ENCODE data around the gene DEDD2. TPM values are rescaled to one million over a fixed set of nuclear protein-coding genes. Genes with fewer than 3 reads are reported as not detected.

The DEDD2 gene
- total and polyA plus RNA-seq, 7 donors, result 28.5 to 87.6 (median 41.3) TPM

DNA sequence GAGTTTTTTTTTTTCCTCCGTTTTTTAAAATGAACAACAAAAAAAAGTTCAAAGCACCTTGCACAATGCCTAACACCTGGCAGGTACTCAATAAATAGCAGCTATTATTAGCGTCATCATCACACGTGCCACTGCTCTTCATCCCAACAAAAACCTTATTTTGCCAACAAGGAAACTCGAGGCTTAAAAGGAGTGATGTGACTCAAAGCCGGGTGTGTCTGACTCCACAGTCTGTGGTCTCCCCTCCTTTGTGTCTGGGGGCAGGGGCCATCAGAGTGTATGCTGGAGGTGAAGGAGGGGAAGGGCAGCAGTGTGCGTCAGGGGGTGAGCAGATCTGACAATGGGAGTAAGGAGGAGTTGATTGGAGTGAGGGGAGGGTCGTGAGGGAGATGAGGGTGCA lies 51.2 kb downstream of the DEDD2 start:
- WGBS, 2 donors, result 58 to 70% methylated on average over 7 of the region's 7 CpGs
- no peak for DNase-seq
- no peaks in the 10 kb centered on the region for H3K36me3 ChIP-seq
- H3K4me1 ChIP-seq, result no peaks in the 10 kb centered on the region
- intact Hi-C loops (cut with DNase I), result no loop called here
- H3K9me3 ChIP-seq, result no peaks in the 10 kb centered on the region
- H3K27me3 ChIP-seq, result peaks cover 0 to 20% (median 0%) of the 10 kb centered on the region in 3 donors
- no peak overlapping the region for H3K27ac ChIP-seq
- no peak overlapping the region for H3K4me3 ChIP-seq
- TF ChIP-seq POLR2A (IDR thresholded peaks at IDR 0.05) (no peak), POLR2AphosphoS5 (IDR thresholded peaks at IDR 0.05) (no peak), EP300 (IDR thresholded peaks at IDR 0.05) (no peak)
- TF ChIP-seq, protein P1, sequence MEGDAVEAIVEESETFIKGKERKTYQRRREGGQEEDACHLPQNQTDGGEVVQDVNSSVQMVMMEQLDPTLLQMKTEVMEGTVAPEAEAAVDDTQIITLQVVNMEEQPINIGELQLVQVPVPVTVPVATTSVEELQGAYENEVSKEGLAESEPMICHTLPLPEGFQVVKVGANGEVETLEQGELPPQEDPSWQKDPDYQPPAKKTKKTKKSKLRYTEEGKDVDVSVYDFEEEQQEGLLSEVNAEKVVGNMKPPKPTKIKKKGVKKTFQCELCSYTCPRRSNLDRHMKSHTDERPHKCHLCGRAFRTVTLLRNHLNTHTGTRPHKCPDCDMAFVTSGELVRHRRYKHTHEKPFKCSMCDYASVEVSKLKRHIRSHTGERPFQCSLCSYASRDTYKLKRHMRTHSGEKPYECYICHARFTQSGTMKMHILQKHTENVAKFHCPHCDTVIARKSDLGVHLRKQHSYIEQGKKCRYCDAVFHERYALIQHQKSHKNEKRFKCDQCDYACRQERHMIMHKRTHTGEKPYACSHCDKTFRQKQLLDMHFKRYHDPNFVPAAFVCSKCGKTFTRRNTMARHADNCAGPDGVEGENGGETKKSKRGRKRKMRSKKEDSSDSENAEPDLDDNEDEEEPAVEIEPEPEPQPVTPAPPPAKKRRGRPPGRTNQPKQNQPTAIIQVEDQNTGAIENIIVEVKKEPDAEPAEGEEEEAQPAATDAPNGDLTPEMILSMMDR (IDR thresholded peaks at IDR 0.05), result no peak

DNA sequence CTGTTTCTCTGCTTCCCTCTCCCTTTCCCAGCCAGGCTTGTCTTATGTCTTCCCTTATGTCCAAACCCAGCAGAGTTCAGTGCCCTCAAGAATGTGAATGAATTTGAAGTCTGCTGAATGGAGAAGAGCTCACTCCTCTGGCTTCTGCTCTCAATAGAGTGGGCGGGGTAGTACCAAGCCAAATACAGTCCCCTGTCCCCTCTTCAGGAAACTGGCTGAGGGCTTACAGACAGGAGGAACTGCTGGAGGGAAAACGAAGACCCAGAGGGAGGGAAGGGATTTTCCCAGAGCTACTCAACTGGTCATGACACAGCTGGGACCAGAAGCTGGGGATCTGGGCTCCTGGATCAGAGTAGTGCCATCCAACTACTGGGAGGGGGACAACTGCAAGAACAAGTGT lies 52.3 kb downstream of the DEDD2 start:
- DNase-seq, result no peak
- no peaks in the 10 kb centered on the region for H3K36me3 ChIP-seq
- intact Hi-C loops (cut with DNase I), result no loop called here
- no peak overlapping the region for H3K4me3 ChIP-seq
- WGBS, 2 donors, result 46 to 55% methylated on average over 2 of the region's 2 CpGs
- no peaks in the 10 kb centered on the region for H3K9me3 ChIP-seq
- peaks cover 0 to 12% (median 0%) of the 10 kb centered on the region in 3 donors for H3K27me3 ChIP-seq
- TF ChIP-seq POLR2A (IDR thresholded peaks at IDR 0.05) (no peak), EP300 (IDR thresholded peaks at IDR 0.05) (no peak)
- no peak overlapping the region for H3K27ac ChIP-seq
- no peaks in the 10 kb centered on the region for H3K4me1 ChIP-seq

DNA sequence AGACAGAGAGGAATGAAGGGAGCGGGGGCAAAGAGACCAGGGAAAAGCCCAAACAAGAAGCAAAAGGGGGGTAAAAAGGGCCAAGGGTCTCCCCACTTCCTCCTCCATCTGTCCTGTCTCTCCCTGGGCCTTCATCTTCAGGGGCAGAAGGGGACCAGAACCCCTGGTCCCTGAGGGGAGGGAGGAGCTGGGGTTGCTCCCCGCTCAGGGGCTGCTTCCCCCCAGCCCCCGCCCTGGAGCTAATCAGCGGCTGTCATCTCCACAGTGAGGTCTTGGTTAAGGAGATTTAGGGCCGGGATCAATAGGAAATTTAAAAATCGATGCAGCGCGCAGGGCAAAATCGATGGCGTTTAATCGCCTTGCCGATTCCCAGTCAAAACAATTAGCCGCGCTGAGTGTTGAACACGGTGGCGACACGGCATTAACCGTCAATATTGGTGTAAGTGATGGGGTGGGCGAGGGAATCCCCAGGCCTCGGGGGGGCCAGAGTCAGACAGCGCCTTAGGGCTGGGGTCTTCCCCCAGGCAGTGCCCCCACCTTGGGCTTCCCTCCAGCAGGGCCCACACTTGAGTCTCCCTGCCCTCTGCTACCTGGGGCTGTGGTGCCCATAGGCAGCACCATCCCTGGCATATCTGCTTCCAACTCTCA lies 55.7 kb downstream of the DEDD2 start:
- no peak for DNase-seq
- Histone ChIP-seq H3K9me3 (no peaks in the 10 kb centered on the region), H3K27me3 (no peaks in the 10 kb centered on the region), H3K36me3 (no peaks in the 10 kb centered on the region), H3K4me3 (no peak overlapping the region), H3K4me1 (no peaks in the 10 kb centered on the region), H3K27ac (no peak overlapping the region)
- intact Hi-C loops (cut with DNase I), result no loop called here
- WGBS, 2 donors, result 89 to 94% methylated on average over 21 of the region's 21 CpGs
- TF ChIP-seq POLR2AphosphoS5 (IDR thresholded peaks at IDR 0.05), result no peak

DNA sequence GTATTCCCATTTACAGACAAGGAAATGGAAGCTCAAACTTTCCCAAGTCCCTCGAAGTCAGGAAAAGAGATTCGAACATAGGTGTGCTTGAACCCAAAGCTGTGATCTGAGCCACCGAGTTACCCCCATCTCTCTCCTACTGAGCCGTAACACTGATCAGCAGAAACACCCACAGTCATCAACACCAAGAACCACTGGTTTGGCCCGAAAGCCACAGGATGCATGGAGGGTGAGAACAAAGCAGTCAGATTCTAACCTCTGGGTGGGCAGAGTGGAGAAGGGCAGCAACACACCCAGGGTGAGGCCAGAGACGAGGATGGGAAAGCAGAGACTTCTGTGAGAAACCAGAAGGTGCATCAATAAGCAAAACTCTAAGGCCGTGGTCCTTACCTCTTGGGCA lies 57.5 kb downstream of the DEDD2 start:
- intact Hi-C loops (cut with DNase I), result no loop called here
- no peak for DNase-seq
- Histone ChIP-seq H3K36me3 (no peaks in the 10 kb centered on the region), H3K4me3 (no peak overlapping the region), H3K9me3 (no peaks in the 10 kb centered on the region), H3K27ac (no peak overlapping the region), H3K4me1 (no peaks in the 10 kb centered on the region), H3K27me3 (peaks cover 0 to 7% (median 0%) of the 10 kb centered on the region in 3 donors)
- no peak for TF ChIP-seq POLR2AphosphoS5 (IDR thresholded peaks at IDR 0.05)
- TF ChIP-seq, protein P1 (IDR thresholded peaks at IDR 0.05), result no peak
- no peak for TF ChIP-seq POLR2A (IDR thresholded peaks at IDR 0.05)
- no peak for TF ChIP-seq EP300 (IDR thresholded peaks at IDR 0.05)
- 82 to 83% methylated on average over 7 of the region's 7 CpGs for WGBS, 2 donors

DNA sequence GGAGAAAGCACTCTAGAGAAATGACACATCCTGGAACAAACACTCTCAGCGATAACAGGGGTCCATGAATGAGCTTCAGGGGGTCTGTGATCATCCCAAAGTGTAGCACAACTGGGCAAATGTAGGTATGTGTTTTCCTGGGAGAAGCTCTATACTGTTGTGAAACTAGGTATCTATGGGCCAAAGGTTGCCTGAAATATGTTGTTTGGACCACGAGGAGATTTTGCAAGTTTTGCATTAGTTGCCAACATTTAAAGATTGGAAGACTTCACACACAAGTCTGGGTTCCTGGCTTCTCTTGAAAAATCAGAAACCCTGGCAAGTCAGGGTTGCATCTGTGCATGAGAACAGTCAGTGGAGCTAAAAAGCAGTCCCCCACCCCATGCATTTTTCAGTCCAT lies 58.6 kb downstream of the DEDD2 start:
- Histone ChIP-seq H3K4me1 (no peaks in the 10 kb centered on the region), H3K27me3 (peaks cover 0 to 17% (median under 1%) of the 10 kb centered on the region in 3 donors), H3K27ac (no peak overlapping the region), H3K4me3 (no peak overlapping the region), H3K9me3 (no peaks in the 10 kb centered on the region), H3K36me3 (no peaks in the 10 kb centered on the region)
- WGBS, 2 donors, result 48 to 64% methylated on average over 2 of the region's 2 CpGs
- intact Hi-C loops (cut with DNase I), result no loop called here
- no peak for DNase-seq
- TF ChIP-seq, protein P1 (IDR thresholded peaks at IDR 0.05), result no peak
- TF ChIP-seq POLR2A (IDR thresholded peaks at IDR 0.05), result no peak
- no peak for TF ChIP-seq POLR2AphosphoS5 (IDR thresholded peaks at IDR 0.05)
- TF ChIP-seq EP300 (IDR thresholded peaks at IDR 0.05), result no peak

DNA sequence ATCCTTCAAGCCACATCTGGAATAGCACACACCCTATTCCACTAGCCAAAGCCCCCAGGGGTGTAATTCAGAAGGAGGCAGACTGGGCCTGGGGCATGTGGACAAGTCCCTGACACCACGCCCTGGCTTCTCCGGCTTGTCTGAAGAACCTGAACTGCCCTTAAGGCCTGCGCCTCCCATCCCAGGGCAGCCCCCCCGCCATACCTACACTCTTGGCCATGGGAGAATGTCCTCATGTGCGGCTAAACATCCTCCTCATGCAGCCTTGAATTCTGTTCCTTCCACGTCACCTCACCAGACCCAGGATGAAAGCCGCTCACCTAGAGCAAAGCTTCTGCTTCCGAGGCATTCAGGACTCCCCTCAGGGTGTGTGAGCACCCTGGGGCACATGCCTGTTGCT lies 60.9 kb downstream of the DEDD2 start:
- no peaks in the 10 kb centered on the region for H3K4me1 ChIP-seq
- peaks cover 5 to 41% (median 18%) of the 10 kb centered on the region in 3 donors for H3K27me3 ChIP-seq
- intact Hi-C loops (cut with DNase I), result no loop called here
- no peak overlapping the region for H3K4me3 ChIP-seq
- H3K36me3 ChIP-seq, result no peaks in the 10 kb centered on the region
- no peak for DNase-seq
- no peak for TF ChIP-seq POLR2A (IDR thresholded peaks at IDR 0.05)
- TF ChIP-seq POLR2AphosphoS5 (IDR thresholded peaks at IDR 0.05), result no peak
- no peak for TF ChIP-seq EP300 (IDR thresholded peaks at IDR 0.05)
- TF ChIP-seq, protein P1 (IDR thresholded peaks at IDR 0.05), result no peak
- 93 to 94% methylated on average over 8 of the region's 8 CpGs for WGBS, 2 donors
- no peaks in the 10 kb centered on the region for H3K9me3 ChIP-seq
- no peak overlapping the region for H3K27ac ChIP-seq
